ENCODE results near the gene NFATC2. TPM values are rescaled to one million over a fixed set of nuclear protein-coding genes. Genes with fewer than 3 reads are reported as not detected.
"Not testable (repeated sequence)": the region's sequence is repeated elsewhere in the genome, so short reads cannot be mapped to it uniquely, and the experiment has no call there.

NFATC2 gene
- total and polyA plus RNA-seq, 7 donors, result 1.4 to 16.9 (median 5.0) TPM

GRCh38 chr20:51542033-51542570, 417 bp downstream of the NFATC2 start:
- peak overlapping the region in 3 of 4 donors; percentile 36 to 50 (median 47) for H3K4me3 ChIP-seq
- peak overlapping the region; percentile 65 to 80 (median 70) for H3K27ac ChIP-seq
- intact Hi-C loops (cut with DNase I), result loop anchor here (5.0 kb wide), 1 partner anchor 80 kb away; no protein-coding TSS in a partner anchor
- WGBS, 2 donors, result 5 to 10% methylated on average over 29 of the region's 29 CpGs
- no peaks in the 10 kb centered on the region for H3K36me3 ChIP-seq
- peaks cover 0 to 30% (median 24%) of the 10 kb centered on the region in 4 donors for H3K4me1 ChIP-seq
- H3K27me3 ChIP-seq, result peaks cover 0 to 17% (median 0%) of the 10 kb centered on the region in 3 donors
- TF ChIP-seq, protein P1, sequence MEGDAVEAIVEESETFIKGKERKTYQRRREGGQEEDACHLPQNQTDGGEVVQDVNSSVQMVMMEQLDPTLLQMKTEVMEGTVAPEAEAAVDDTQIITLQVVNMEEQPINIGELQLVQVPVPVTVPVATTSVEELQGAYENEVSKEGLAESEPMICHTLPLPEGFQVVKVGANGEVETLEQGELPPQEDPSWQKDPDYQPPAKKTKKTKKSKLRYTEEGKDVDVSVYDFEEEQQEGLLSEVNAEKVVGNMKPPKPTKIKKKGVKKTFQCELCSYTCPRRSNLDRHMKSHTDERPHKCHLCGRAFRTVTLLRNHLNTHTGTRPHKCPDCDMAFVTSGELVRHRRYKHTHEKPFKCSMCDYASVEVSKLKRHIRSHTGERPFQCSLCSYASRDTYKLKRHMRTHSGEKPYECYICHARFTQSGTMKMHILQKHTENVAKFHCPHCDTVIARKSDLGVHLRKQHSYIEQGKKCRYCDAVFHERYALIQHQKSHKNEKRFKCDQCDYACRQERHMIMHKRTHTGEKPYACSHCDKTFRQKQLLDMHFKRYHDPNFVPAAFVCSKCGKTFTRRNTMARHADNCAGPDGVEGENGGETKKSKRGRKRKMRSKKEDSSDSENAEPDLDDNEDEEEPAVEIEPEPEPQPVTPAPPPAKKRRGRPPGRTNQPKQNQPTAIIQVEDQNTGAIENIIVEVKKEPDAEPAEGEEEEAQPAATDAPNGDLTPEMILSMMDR (IDR thresholded peaks at IDR 0.05), result no peak
- TF ChIP-seq POLR2A (IDR thresholded peaks at IDR 0.05), result no peak
- no peak for TF ChIP-seq EP300 (IDR thresholded peaks at IDR 0.05)
- TF ChIP-seq POLR2AphosphoS5 (IDR thresholded peaks at IDR 0.05), result no peak
- no peak for DNase-seq
- no peaks in the 10 kb centered on the region for H3K9me3 ChIP-seq

GRCh38 chr20:51541189-51542032, 1.1 kb downstream of the NFATC2 start:
- intact Hi-C loops (cut with DNase I), result loop anchor here (5.0 kb wide), 1 partner anchor 79 kb away; no protein-coding TSS in a partner anchor
- Histone ChIP-seq H3K4me3 (peak overlapping the region in 3 of 4 donors; percentile 36 to 50 (median 47)), H3K36me3 (no peaks in the 10 kb centered on the region), H3K4me1 (peaks cover 0 to 30% (median 24%) of the 10 kb centered on the region in 4 donors), H3K27ac (peak overlapping the region; percentile 65 to 80 (median 70)), H3K9me3 (no peaks in the 10 kb centered on the region), H3K27me3 (peaks cover 0 to 17% (median 0%) of the 10 kb centered on the region in 3 donors)
- peak in 3 of 4 donors; percentile 27 to 69 (median 38) for TF ChIP-seq POLR2AphosphoS5 (IDR thresholded peaks at IDR 0.05)
- TF ChIP-seq, protein P1 (IDR thresholded peaks at IDR 0.05), result no peak
- 4 to 7% methylated on average over 13 of the region's 13 CpGs for WGBS, 2 donors
- DNase-seq, result peak; percentile 91

GRCh38 chr20:51540580-51540979, 1.9 kb downstream of the NFATC2 start:
- intact Hi-C loops (cut with DNase I), result loop anchor here (5.0 kb wide), 1 partner anchor 78 kb away; no protein-coding TSS in a partner anchor
- H3K4me1 ChIP-seq, result peaks cover 0 to 30% (median 24%) of the 10 kb centered on the region in 4 donors
- no peak overlapping the region for H3K4me3 ChIP-seq
- H3K36me3 ChIP-seq, result no peaks in the 10 kb centered on the region
- DNase-seq, result no peak
- H3K27me3 ChIP-seq, result peaks cover 0 to 17% (median 0%) of the 10 kb centered on the region in 3 donors
- no peaks in the 10 kb centered on the region for H3K9me3 ChIP-seq
- 25 to 27% methylated on average over 6 of the region's 6 CpGs for WGBS, 2 donors
- no peak for TF ChIP-seq EP300 (IDR thresholded peaks at IDR 0.05)
- no peak for TF ChIP-seq POLR2AphosphoS5 (IDR thresholded peaks at IDR 0.05)
- TF ChIP-seq POLR2A (IDR thresholded peaks at IDR 0.05), result no peak
- TF ChIP-seq, protein P1 (IDR thresholded peaks at IDR 0.05), result no peak
- H3K27ac ChIP-seq, result peak overlapping the region; percentile 65 to 80 (median 70)

DNA sequence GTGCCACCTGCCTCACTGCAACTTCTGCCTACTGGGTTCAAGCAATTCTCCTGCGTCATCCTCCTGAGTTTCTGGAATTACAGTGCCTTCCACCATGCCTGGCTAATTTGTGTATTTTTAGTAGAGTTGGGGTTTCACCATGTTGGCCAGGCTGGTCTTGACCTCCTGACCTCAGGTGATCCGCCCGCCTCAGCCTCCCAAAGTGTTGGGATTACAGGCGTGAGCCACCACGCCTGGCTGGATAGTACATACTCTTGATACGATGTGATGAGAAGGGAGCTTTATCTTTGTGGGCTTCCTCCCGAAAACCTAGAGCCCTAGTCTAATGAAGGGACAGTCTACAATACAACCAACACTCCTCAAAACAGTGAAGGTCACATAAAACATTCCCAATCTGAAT, 2.4 kb downstream of the NFATC2 start:
- intact Hi-C loops (cut with DNase I), result loop anchor here (5.0 kb wide), 1 partner anchor 78 kb away; no protein-coding TSS in a partner anchor
- H3K27ac ChIP-seq, H3K36me3 ChIP-seq, H3K4me3 ChIP-seq, H3K9me3 ChIP-seq, DNase-seq: not testable (repeated sequence)
- 82% methylated on average over 7 of the region's 7 CpGs for WGBS, 2 donors
- peaks cover 0 to 30% (median 24%) of the 10 kb centered on the region in 4 donors for H3K4me1 ChIP-seq
- peaks cover 0 to 17% (median 0%) of the 10 kb centered on the region in 3 donors for H3K27me3 ChIP-seq
